ENCODE data around the gene ZFHX3.

The ZFHX3 gene

DNA sequence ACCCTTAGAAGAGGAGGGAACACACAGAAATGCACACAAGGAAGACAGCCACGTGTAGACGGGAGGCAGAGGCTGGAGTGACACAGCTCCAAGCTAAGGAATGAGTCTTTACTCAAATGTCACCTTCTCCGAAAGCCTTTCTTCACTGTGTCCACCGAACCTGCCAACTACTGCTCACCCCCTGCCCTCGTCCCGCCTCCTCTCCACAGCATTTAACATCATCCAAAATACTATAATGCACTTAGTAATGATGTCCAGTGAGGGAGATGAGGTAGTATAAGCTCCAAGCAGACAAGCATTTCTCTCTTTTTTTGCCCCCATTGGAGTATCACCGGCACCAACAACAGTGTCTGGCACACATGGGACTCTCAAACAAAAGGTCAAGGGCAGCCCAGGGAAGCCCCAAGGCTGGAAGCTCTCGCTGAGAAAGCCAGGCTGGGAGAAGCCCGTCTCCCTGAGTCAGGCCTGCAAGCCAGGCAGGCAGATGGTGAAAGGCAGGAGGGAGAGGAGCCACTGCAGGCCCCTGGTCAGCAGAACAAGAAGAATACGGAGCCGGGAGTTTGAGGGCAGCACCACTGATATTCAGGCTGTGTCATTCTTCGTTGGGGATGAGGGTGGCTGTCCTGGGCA lies 25.9 kb downstream of the ZFHX3 start:
- Histone ChIP-seq H4K20me1 (ENCODE audit: insufficient read depth, low read length) (peaks cover 16% of the 10 kb centered on the region; the same call in 1 of the 2 replicates), H3K4me1 (ENCODE audit: low read length) (peaks cover 21% of the 10 kb centered on the region), H3K9me3 (ENCODE audit: insufficient read depth, low read length) (no peaks in the 10 kb centered on the region), H2AFZ (ENCODE audit: low read depth, low read length) (no peak overlapping the region), H3K27ac (ENCODE audit: low read length) (no peak overlapping the region), H3K79me2 (ENCODE audit: low read length) (peaks cover 16% of the 10 kb centered on the region), H3K4me2 (ENCODE audit: low read length) (no peak overlapping the region), H3K36me3 (replicated peaks; ENCODE audit: low read depth, low read length) (no peaks in the 10 kb centered on the region), H3K27me3 (ENCODE audit: low read depth, low read length) (no peaks in the 10 kb centered on the region), H3K9ac (ENCODE audit: low read length) (no peak overlapping the region), H3K4me3 (ENCODE audit: low read length) (no peak overlapping the region)
- TF ChIP-seq, protein P1, sequence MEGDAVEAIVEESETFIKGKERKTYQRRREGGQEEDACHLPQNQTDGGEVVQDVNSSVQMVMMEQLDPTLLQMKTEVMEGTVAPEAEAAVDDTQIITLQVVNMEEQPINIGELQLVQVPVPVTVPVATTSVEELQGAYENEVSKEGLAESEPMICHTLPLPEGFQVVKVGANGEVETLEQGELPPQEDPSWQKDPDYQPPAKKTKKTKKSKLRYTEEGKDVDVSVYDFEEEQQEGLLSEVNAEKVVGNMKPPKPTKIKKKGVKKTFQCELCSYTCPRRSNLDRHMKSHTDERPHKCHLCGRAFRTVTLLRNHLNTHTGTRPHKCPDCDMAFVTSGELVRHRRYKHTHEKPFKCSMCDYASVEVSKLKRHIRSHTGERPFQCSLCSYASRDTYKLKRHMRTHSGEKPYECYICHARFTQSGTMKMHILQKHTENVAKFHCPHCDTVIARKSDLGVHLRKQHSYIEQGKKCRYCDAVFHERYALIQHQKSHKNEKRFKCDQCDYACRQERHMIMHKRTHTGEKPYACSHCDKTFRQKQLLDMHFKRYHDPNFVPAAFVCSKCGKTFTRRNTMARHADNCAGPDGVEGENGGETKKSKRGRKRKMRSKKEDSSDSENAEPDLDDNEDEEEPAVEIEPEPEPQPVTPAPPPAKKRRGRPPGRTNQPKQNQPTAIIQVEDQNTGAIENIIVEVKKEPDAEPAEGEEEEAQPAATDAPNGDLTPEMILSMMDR (IDR thresholded peaks at IDR 0.05; ENCODE audit: low read depth, low read length) = no peak
- TF ChIP-seq EZH2phosphoT487 (IDR thresholded peaks at IDR 0.05; ENCODE audit: low read depth) = no peak

DNA sequence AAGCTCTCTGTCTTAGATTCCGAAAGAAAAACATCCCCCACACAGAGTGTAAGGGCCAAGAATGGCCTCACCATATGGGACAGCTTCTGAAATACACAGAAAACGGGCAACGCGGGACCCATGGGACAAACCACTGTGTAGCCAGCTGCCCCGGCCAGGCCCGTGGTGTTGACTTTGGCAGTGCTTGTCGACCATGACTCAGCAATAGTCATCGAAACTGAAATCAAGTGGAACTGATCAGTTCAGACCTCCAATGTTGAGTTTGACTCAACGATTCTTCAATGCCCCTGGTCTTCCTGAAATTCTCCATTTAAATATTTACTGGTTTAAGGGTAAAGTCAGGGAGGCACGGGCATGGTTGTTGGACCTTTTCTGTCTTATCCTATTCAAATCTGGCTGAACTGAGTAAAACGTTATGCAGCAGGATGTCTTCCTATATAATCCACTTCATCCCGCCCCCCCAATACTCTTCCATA lies 27.5 kb downstream of the ZFHX3 start:
- no peaks in the 10 kb centered on the region for H3K9me3 ChIP-seq (ENCODE audit: insufficient read depth, low read length)
- peak overlapping the region; percentile 42 for H3K4me2 ChIP-seq (ENCODE audit: low read length)
- H4K20me1 ChIP-seq (ENCODE audit: insufficient read depth, low read length) = peaks cover 18% of the 10 kb centered on the region; the same call in 1 of the 2 replicates
- peaks cover 36% of the 10 kb centered on the region for H3K4me1 ChIP-seq (ENCODE audit: low read length)
- TF ChIP-seq, protein P1 (IDR thresholded peaks at IDR 0.05; ENCODE audit: low read depth, low read length) = no peak
- no peak for TF ChIP-seq EZH2phosphoT487 (IDR thresholded peaks at IDR 0.05; ENCODE audit: low read depth)
- H2AFZ ChIP-seq (ENCODE audit: low read depth, low read length) = no peak overlapping the region
- no peak overlapping the region for H3K9ac ChIP-seq (ENCODE audit: low read length)
- no peaks in the 10 kb centered on the region for H3K27me3 ChIP-seq (ENCODE audit: low read depth, low read length)
- H3K27ac ChIP-seq (ENCODE audit: low read length) = no peak overlapping the region
- H3K36me3 ChIP-seq (replicated peaks; ENCODE audit: low read depth, low read length) = no peaks in the 10 kb centered on the region
- no peak overlapping the region for H3K4me3 ChIP-seq (ENCODE audit: low read length)
- peaks cover 24% of the 10 kb centered on the region for H3K79me2 ChIP-seq (ENCODE audit: low read length)

DNA sequence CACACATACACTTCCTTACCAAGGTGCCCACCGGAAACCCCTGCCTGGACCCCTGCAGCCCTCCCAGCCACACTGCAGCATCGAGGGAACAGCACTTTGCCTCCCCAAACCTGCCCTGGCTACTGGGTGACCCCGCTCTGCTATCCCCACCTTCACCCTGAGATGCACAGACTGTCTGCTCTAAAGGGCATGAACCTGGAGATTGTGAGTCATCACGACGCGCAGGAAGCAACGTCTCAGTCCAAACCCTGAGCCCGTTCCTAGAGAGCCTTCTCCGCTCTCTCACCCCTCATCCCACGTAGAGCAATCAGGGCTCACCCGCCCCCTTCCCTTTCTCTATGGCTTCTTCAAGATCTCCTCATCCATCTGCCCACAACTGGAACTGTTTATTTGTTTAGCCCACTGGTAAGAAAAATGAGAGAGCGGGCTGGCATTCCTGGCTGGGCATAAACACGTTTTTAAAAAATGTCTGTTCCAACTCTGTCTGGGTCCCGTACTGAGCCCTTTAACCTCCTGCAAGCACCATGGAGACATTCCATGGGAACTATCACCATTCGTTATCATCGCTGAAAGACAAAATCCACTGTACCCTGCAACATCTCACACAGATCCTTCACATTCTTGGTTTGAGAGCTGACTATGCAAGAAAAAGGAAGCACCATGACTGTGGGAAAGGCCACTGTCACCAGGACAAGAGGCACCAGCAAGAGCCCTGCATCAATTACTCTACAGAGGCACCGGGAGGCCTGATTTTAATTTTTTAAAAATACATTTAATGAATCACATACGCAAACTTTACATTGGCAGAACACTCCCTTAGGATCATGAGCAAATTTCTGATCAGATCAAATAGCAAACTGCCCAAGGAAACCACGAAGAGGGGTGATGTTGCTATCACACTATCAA lies 28.2 kb downstream of the ZFHX3 start:
- H3K79me2 ChIP-seq (ENCODE audit: low read length) = peaks cover 29% of the 10 kb centered on the region

More for the DNA sequence above, 28.2 kb downstream of the ZFHX3 start:
- Histone ChIP-seq H4K20me1 (ENCODE audit: insufficient read depth, low read length) (peaks cover 16% of the 10 kb centered on the region; the same call in 1 of the 2 replicates), H3K4me3 (ENCODE audit: low read length) (no peak overlapping the region), H2AFZ (ENCODE audit: low read depth, low read length) (no peak overlapping the region), H3K27me3 (ENCODE audit: low read depth, low read length) (no peaks in the 10 kb centered on the region), H3K4me1 (ENCODE audit: low read length) (peaks cover 40% of the 10 kb centered on the region), H3K9ac (ENCODE audit: low read length) (no peak overlapping the region), H3K9me3 (ENCODE audit: insufficient read depth, low read length) (no peaks in the 10 kb centered on the region), H3K4me2 (ENCODE audit: low read length) (peak overlapping the region; percentile 42), H3K27ac (ENCODE audit: low read length) (no peak overlapping the region), H3K36me3 (replicated peaks; ENCODE audit: low read depth, low read length) (no peaks in the 10 kb centered on the region)
- TF ChIP-seq, protein P1 (IDR thresholded peaks at IDR 0.05; ENCODE audit: low read depth, low read length) = no peak
- no peak for TF ChIP-seq EZH2phosphoT487 (IDR thresholded peaks at IDR 0.05; ENCODE audit: low read depth)
